Measurements from ENCODE around the gene TMEM182.

DNA sequence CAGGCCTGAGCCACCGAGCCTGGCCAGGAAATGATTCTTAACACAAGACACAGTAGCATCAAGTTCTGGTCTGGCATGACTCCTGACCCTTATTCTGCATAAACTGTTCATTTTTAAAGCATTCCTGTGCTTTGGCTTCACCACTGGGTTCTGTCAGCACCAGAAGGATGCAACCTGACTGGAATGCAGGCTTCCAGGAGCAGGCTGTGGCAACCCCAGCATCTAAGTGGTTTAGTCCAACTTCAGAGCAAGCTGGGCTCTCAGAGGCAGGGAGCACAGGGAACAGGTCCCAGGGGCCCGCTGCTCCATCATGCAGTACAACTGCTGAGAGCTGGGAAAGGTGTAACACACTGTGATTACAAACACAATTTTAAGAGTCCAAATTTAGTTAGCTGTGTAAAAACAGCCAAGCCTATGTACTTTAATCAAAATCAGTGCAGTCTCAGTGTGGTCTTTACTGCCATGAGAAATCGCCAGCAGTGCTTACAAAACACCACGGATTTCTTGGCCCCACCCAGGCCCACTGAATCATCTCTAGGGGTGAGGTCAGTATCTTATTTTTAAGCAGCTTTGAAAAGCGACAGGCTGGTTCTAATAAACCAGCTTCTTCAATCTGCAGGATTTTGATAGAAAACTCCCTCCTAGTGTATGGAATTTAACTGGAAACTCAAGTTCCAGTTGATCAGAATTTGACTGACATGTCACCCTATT, 44.4 kb upstream of the TMEM182 start:
- TF ChIP-seq EZH2phosphoT487 (IDR thresholded peaks at IDR 0.05; ENCODE audit: low read depth), result no peak
- TF ChIP-seq, protein P1, sequence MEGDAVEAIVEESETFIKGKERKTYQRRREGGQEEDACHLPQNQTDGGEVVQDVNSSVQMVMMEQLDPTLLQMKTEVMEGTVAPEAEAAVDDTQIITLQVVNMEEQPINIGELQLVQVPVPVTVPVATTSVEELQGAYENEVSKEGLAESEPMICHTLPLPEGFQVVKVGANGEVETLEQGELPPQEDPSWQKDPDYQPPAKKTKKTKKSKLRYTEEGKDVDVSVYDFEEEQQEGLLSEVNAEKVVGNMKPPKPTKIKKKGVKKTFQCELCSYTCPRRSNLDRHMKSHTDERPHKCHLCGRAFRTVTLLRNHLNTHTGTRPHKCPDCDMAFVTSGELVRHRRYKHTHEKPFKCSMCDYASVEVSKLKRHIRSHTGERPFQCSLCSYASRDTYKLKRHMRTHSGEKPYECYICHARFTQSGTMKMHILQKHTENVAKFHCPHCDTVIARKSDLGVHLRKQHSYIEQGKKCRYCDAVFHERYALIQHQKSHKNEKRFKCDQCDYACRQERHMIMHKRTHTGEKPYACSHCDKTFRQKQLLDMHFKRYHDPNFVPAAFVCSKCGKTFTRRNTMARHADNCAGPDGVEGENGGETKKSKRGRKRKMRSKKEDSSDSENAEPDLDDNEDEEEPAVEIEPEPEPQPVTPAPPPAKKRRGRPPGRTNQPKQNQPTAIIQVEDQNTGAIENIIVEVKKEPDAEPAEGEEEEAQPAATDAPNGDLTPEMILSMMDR (IDR thresholded peaks at IDR 0.05; ENCODE audit: low read depth, low read length), result no peak

All from OCI-LY3 (cell line).